GM19463 (cell line): ENCODE data around the gene PFDN1.

Experiments
- ATAC-seq: cut with Tn5 transposase; IDR thresholded peaks from one replicate; pipeline ENCODE4 v1.9.1; 2021; ENCODE audit warnings: mild to moderate bottlenecking, moderate library complexity; ENCODE audit not compliant: unreplicated experiment

Gene PFDN1

GRCh38 chr5:140329739-140330481 is 27.0 kb upstream of the PFDN1 start:
- ATAC-seq, result no peak

- ATAC-seq, result peak; percentile 51
These were observed 25.3 kb upstream of the PFDN1 start for GRCh38 chr5:140328036-140328764.

- no peak for ATAC-seq
These were observed 24.7 kb upstream of the PFDN1 start for GRCh38 chr5:140327589-140327988.

DNA sequence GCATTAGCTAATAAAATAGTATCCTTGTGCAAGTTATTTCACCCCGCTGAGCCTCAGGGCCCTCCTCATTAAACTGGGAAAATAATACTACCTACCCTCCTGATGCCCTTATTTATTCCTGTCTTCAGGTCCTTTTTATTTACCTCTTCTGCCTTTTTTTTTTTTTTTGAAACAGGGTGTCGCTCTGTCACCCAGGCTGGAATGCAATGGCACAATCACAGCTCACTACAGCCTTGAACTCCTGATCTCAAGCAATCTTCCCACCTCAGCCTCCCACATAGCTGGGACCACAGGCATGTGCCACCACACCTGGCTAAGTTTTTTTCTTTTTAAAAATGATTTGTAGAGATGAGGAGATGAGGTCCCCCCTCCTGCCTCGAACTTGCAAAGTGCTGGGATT is 22.6 kb upstream of the PFDN1 start:
- ATAC-seq, result no peak

DNA sequence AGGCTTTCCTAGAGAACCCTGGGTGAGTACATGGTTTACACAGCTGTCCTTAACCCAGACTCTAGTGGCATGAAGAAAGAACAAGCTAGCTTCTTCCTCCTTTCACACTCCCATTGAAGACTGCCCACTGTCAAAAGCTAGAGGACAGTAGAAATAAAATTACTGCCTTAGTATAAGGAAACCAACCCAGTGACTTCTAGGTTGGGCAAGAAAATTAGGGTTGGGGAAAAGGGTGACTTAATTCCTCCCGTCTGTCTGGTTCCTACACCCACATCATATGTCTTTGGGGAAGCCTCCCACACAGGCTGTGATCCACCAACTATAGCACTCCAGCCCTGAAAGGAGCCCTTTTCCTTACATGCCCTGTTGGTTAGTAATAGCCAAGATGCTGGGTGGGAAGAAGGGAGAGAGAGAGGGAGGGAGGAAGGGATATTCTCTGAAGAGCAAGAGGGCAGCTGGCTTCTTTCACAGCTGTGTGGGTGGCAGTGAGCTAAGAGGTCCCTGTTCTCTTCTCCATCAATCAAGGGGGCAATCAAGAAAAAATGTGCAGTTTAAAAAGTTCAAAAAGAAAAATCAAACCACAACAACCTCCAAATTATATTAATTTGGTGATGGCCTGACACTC is 21.8 kb upstream of the PFDN1 start:
- ATAC-seq, result no peak

- ATAC-seq, result no peak
These were observed 21.2 kb upstream of the PFDN1 start for GRCh38 chr5:140324041-140324600.

DNA sequence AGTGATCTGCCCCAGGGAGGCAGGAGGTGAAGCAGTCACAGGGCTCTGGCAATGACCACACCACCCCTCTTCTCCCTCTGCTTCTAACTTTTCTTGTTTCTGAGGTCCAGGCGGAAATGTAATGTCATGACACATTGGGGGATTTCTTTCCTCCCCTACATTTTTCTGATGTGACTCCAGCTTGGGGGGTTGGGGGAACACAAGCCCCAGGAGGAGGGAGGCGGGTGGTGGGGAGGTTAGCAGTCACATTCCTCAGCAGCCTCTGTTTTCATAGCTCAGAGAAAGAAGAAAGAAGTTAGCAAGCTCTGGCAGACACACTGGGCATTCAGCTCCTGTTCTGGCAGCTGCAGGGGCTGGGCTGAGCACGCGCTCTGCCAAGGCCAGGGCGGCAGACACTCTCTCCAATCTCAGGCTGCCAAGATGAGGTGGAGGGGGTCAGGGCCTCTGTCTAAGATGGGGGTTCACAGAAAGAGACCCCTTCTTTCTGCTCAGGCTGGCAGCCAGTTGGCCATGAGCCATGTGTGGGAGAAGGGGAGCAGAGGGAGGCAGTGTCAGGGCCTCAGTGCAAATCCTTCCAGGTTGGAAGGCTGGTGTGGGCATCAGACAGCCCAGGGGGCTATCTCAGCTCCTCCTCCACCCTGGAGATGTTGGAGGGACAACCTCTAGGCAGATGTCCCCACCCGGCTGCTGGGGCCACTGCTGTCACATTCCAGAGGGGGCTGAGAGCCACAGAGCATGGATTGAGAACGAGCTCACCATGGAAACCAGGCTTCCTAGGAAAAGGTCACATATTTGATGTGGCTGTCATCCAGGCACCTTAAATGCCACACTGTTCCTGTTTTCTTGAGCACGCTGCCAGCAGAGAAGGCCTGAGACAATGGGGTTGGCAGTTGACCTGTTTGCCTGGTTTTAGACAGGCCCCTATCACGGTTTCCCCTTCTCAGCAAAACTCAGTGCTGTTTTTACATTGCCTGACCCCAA is 20.1 kb upstream of the PFDN1 start:
- no peak for ATAC-seq

DNA sequence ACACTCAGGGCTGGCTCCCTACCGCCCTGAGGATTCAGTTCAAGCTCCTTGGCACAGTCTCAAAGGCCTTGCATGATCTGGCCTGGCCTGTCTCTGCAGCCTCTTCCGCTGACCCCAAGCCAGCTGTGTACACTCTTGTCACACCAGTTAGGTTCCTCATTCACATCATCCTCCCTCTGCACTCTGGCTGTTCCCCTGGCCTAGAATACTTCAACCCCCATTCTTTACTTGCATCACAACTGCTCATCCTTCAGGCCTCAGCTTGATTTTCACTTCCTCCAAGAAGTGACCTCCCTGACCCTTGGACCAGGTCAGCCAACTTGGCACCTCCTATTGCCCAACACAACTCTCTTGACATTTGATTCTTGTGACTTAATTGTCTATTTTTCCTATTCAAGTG is 18.9 kb upstream of the PFDN1 start:
- peak; percentile 76 for ATAC-seq

- ATAC-seq, result no peak
These were observed 16.9 kb upstream of the PFDN1 start for GRCh38 chr5:140319833-140320232.

DNA sequence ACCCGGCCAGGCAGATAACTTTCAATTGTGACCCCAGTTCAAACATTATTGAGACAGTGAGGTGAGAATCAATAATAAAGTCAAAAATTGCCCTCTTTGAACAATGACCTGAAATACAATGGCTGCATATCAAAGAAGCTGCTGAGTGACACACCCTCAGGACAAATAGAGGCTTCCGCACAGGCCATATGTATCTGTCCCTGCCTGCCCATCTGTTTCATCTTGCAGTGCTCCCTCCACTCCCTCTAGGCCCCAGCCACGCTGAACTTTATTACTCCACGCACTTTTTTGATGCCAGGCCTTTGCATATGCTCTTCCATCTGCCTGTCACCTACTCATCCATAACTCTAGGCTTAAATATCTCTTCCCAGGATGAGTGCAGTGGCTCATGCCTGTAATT is 15.9 kb upstream of the PFDN1 start:
- ATAC-seq, result no peak

DNA sequence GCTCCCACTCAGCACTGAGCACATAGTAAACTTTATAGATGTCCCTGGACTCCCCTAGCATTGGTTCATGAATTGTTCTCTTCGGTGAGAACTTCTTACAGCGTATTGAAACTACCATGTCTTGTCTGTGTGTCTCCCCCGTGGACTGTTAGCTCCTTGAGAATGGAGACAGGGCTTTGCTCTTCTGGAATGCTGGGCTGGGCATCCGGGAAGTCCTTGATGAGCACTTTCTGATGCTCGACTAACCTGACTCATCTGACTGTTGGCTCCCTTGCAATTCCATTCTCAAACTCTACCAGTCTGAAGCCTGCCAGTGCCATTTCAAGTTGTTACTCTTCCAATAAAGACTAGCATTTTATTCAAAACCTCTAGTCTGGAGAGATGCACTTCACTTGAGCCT is 15.0 kb upstream of the PFDN1 start:
- no peak for ATAC-seq

DNA sequence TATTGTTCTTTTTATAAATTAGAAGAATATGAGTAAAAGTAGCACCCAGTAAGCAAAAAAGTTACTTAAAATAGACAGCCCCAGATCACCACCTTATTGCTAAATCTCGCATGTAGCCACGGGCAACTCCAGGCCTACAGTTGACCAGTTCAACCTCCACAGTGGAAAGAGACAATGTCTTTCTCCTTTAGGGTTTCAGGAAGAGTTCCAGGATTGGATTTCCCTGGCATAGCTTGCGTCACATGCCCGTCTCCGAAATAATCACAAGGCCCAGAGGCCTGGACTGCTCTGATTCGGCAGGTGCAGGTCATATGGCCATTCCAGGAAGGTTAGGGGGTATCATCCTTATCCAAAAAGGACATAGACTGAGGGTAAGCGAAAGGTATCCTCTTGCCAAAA is 9.9 kb upstream of the PFDN1 start:
- ATAC-seq, result no peak

DNA sequence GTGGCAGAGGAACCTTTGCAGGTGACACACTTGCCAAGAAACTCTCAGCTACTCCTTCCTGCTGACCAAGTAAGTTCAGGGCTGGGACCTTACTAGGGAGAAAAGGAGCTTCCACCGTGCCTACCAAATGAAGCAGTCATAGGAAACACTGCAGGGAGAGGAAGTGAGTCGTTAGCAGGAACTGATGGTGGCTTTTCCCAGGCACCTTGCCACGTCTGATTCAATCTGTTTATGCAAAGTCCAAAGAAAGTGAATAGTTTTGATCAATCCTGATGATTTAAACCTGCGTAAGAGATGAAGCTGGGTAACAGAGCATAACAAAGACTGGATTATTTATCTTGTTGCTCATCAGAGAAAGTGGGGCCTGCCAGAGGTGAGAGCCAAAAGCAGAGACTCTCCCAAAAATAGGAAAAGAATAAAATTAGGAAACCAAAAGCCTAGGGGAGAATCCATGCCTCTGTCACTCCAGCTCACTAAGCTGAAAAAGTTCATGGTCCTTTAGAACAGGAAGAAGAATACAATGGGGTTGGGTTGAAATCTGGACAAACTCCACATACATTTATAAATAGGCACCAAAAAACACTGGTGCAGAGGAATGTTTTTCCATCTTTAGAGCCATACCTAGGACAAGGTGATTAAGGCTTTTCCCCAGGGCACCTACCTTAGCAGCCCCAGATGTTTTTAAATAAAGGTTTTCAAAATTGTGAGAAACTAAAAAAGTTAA is 9.3 kb upstream of the PFDN1 start:
- ATAC-seq, result no peak

GRCh38 chr5:140311011-140311467 is 8.1 kb upstream of the PFDN1 start:
- no peak for ATAC-seq

GRCh38 chr5:140310434-140310833 is 7.5 kb upstream of the PFDN1 start:
- ATAC-seq, result no peak

DNA sequence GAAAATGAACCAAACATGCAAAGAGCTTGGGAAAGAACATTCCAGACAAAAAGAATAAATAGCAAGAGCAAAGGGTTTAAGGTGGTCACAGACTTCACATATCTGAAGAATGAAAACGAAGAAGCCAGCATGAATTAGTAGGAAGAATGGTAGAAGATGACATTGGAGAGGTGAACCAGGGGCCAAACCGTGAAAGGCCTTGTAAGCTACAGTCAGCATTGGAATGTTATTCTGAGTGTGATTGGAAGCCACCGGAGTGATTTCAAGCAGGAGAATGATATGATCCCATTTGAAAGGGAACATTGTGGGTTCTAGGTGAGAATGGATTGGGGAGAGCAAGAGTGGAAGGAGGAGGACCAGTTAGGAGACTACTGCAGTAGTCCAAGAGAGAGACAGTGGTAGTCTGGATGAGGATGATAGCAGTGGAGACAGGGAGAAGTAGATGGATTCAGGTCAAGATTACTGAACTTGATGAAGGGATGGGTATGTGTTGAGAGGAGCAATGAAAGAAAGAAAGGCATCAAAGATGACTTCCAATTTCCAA is 6.9 kb upstream of the PFDN1 start:
- no peak for ATAC-seq

GRCh38 chr5:140305471-140305870 is 2.6 kb upstream of the PFDN1 start:
- ATAC-seq, result no peak

DNA sequence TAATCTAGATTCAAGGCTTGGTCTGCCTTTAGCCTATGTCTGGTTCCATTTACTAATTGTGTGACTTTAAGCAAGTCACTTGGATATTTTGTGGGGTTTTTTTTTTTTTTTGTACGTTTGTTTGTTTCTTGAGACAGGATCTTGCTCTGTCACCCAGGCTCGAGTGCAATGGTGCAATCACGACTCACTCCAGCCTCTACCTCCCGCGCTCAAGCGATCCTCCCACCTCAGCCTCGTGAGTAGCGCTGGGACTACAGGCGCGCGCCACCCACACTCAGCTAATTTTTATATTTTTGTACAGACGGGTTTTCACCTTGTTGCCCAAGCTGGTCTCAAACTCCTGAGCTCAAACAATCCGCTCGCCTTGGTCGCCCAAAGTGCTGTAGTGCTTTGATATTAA is 1.1 kb upstream of the PFDN1 start:
- ATAC-seq, result no peak

DNA sequence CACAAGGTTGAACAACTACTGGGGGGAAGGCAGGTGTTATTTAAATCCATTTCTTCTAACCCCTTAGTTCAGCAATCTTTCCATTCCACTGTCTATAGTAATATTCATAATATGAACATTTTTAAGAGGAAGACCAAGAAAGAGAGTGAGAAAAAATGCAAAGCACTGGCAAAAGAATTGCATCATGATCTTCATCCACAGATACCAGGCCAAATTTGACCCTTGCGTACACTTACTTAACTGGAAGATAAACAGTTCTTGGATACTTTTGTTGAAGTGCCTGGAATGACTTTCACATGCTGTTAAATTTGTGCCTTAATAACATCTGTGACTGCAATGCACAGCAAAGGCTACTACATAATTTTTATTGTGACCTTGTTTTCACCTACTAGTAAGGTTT is 1.8 kb downstream of the PFDN1 start:
- ATAC-seq, result no peak

- ATAC-seq, result no peak
These were observed 3.8 kb downstream of the PFDN1 start for GRCh38 chr5:140299056-140299455.
